H9 (cell line): Measurements from ENCODE around the gene ANKS1B. TPM values are rescaled to one million over a fixed set of nuclear protein-coding genes. Genes with fewer than 3 reads are reported as not detected.

ENCODE experiments used
- DNase-seq: peaks from one replicate; pipeline ENCODE4 v3.0.0-alpha.2; 2017
- H2AFZ ChIP-seq: one replicate; pipeline ENCODE4 v1.6.1; 2013; ENCODE audit warnings: mild to moderate bottlenecking, low read length, control low read depth, moderate library complexity
- H2AK5ac ChIP-seq: 2 replicates; pipeline ENCODE4 v1.6.1; 2013; ENCODE audit warnings: low read length, control low read depth, mixed read lengths; ENCODE audit not compliant: insufficient read length
- H2BK120ac ChIP-seq: one replicate; pipeline ENCODE4 v1.6.1; 2013; ENCODE audit warnings: low read depth, mild to moderate bottlenecking, low read length, control low read depth, inconsistent platforms; ENCODE audit not compliant: poor library complexity, severe bottlenecking
- H2BK12ac ChIP-seq: 2 replicates; pipeline ENCODE4 v1.6.1; 2013; ENCODE audit warnings: low read length, control low read depth, mixed read lengths, low read depth; ENCODE audit not compliant: insufficient read length
- H2BK15ac ChIP-seq: 2 replicates; pipeline ENCODE4 v1.6.1; 2013; ENCODE audit warnings: low read depth, low read length, control low read depth
- H2BK20ac ChIP-seq: one replicate; pipeline ENCODE4 v1.6.1; 2013; ENCODE audit warnings: low read depth, mild to moderate bottlenecking, low read length, control low read depth, inconsistent platforms; ENCODE audit not compliant: poor library complexity, severe bottlenecking
- H2BK5ac ChIP-seq: 2 replicates; pipeline ENCODE4 v1.6.1; 2013; ENCODE audit warnings: low read length, control low read depth, mixed read lengths; ENCODE audit not compliant: insufficient read length
- H3K14ac ChIP-seq: 2 replicates; pipeline ENCODE4 v1.6.1; 2013; ENCODE audit warnings: low read length, control low read depth; ENCODE audit not compliant: insufficient read depth
- H3K18ac ChIP-seq: 2 replicates; pipeline ENCODE4 v1.6.1; 2013; ENCODE audit warnings: low read depth, mild to moderate bottlenecking, mixed read lengths, low read length, control low read depth; ENCODE audit not compliant: insufficient read length
- H3K23ac ChIP-seq: 2 replicates; pipeline ENCODE4 v1.6.1; 2013; ENCODE audit warnings: low read length, control low read depth, mixed read lengths, low read depth; ENCODE audit not compliant: insufficient read length
- H3K23me2 ChIP-seq: 2 replicates; pipeline ENCODE4 v1.6.1; 2013; ENCODE audit warnings: low read depth, mild to moderate bottlenecking, mixed read lengths, low read length, control low read depth; ENCODE audit not compliant: insufficient read length, poor library complexity, severe bottlenecking
- H3K27ac ChIP-seq: 2 replicates; pipeline ENCODE4 v1.5.1; 2013; ENCODE audit warnings: low read length, control low read depth, mixed read lengths, low read depth; ENCODE audit not compliant: insufficient read length
- H3K27me3 ChIP-seq: 2 replicates; pipeline ENCODE4 v1.6.1; 2013; ENCODE audit warnings: low read length, control low read depth, inconsistent platforms; ENCODE audit not compliant: insufficient read depth
- H3K4ac ChIP-seq: 2 replicates; pipeline ENCODE4 v1.6.1; 2013; ENCODE audit warnings: low read depth, mild to moderate bottlenecking, control low read depth, inconsistent platforms, low read length, moderate library complexity
- H3K4me1 ChIP-seq: 2 replicates; pipeline ENCODE4 v1.6.1; 2013; ENCODE audit warnings: low read length, control low read depth, inconsistent platforms; ENCODE audit not compliant: insufficient read depth
- H3K4me2 ChIP-seq: 2 replicates; pipeline ENCODE4 v1.6.1; 2013; ENCODE audit warnings: low read length, control low read depth, mixed read lengths; ENCODE audit not compliant: insufficient read length, insufficient read depth
- H3K56ac ChIP-seq: 2 replicates; pipeline ENCODE4 v1.6.1; 2013; ENCODE audit warnings: low read depth, mild to moderate bottlenecking, mixed read lengths, low read length, control low read depth; ENCODE audit not compliant: insufficient read length
- H3K79me1 ChIP-seq: 2 replicates; pipeline ENCODE4 v1.6.1; 2013; ENCODE audit warnings: low read depth, mild to moderate bottlenecking, moderate library complexity, low read length, control low read depth, inconsistent platforms; ENCODE audit not compliant: insufficient read depth, poor library complexity, severe bottlenecking
- H3K79me2 ChIP-seq: 2 replicates; pipeline ENCODE4 v1.6.1; 2013; ENCODE audit warnings: low read length, control low read depth, inconsistent platforms; ENCODE audit not compliant: insufficient read depth
- H3K9ac ChIP-seq: 2 replicates; pipeline ENCODE4 v1.6.1; 2013; ENCODE audit warnings: low read length, control low read depth, mixed read lengths; ENCODE audit not compliant: insufficient read length; ENCODE audit errors: extremely low read depth
- H3K9me3 ChIP-seq: one replicate; pipeline ENCODE4 v1.6.1; 2013; ENCODE audit warnings: low read depth, low read length, inconsistent platforms; ENCODE audit not compliant: control insufficient read depth
- H3T11ph ChIP-seq: one replicate; pipeline ENCODE4 v1.6.1; 2013; ENCODE audit warnings: mild to moderate bottlenecking, low read length, control low read depth, inconsistent platforms
- H4K20me1 ChIP-seq: one replicate; pipeline ENCODE4 v1.6.1; 2013; ENCODE audit not compliant: control insufficient read depth, insufficient read length, insufficient read depth
- H4K5ac ChIP-seq: 2 replicates; pipeline ENCODE4 v1.6.1; 2013; ENCODE audit warnings: low read depth, mild to moderate bottlenecking, mixed read lengths, low read length, control low read depth; ENCODE audit not compliant: insufficient read length
- H4K8ac ChIP-seq: replicated peaks from 2 replicates; pipeline ENCODE4 v1.6.1; 2013; ENCODE audit warnings: low read length, control low read depth, mixed read lengths, low read depth; ENCODE audit not compliant: insufficient read length
- H4K91ac ChIP-seq: 2 replicates; pipeline ENCODE4 v1.6.1; 2013; ENCODE audit warnings: low read depth, mild to moderate bottlenecking, moderate library complexity, mixed read lengths, low read length, control low read depth; ENCODE audit not compliant: insufficient read length
- H3K27ac Mint-ChIP-seq, 3 experiments: 2 replicates in 2 of 3; 3 replicates in 1 of 3; pipeline ENCODE4 v1.8.0; 2020 to 2021; ENCODE audit warnings: mixed read lengths in 3 of 3, mild to moderate bottlenecking in 1 of 3, moderate library complexity in 1 of 3
- H3K27me3 Mint-ChIP-seq: 2 replicates; pipeline ENCODE4 v1.8.0; 2021; ENCODE audit warnings: low read depth, mild to moderate bottlenecking, moderate library complexity, mixed read lengths
- H3K36me3 Mint-ChIP-seq, 3 experiments: 2 replicates in 2 of 3; 3 replicates in 1 of 3; pipeline ENCODE4 v1.8.0; 2020 to 2021; ENCODE audit warnings: low read depth in 3 of 3, mixed read lengths in 3 of 3; ENCODE audit not compliant: insufficient read depth in 1 of 3
- H3K4me1 Mint-ChIP-seq, 2 experiments: 2 replicates each; pipeline ENCODE4 v1.8.0; 2020; ENCODE audit warnings: mixed read lengths in 2 of 2
- H3K4me3 Mint-ChIP-seq, 2 experiments: 2 replicates in 1 of 2; 3 replicates in 1 of 2; pipeline ENCODE4 v1.8.0; 2020 to 2021; ENCODE audit warnings: mild to moderate bottlenecking in 2 of 2, mixed read lengths in 2 of 2, moderate library complexity in 1 of 2
- H3K9me3 Mint-ChIP-seq, 2 experiments: 2 replicates in 1 of 2; 3 replicates in 1 of 2; pipeline ENCODE4 v1.8.0; 2020; ENCODE audit warnings: mild to moderate bottlenecking in 2 of 2, mixed read lengths in 2 of 2, moderate library complexity in 1 of 2
- WGBS: extraction: QIAGEN DNeasy Blood & Tissue Kit; methylation state at CpG from one replicate; pipeline ENCODE4 v1.1.7; 2013; ENCODE audit warnings: missing lambda C conversion rate, low lambda C conversion rate, mixed read lengths; ENCODE audit not compliant: insufficient read length; ENCODE audit errors: extremely low coverage; 5-methylcytosine and 5-hydroxymethylcytosine counted together
- total RNA-seq: library from RNA; stranded (reverse); gene quantifications from 2 replicates; pipeline ENCODE4 v1.2.1, GENCODE V29; 2021
- TF ChIP-seq, protein P1 (sequence below): fragments of 200-600 bp; sonication (generic); conservative IDR thresholded peaks from 3 replicates; pipeline ENCODE4 v1.8.0; 2021; ENCODE audit warnings: antibody characterized with exemption, mild to moderate bottlenecking

The ANKS1B gene
- total RNA-seq, 1 experiment from 2014 or later: 4.1 TPM

DNA sequence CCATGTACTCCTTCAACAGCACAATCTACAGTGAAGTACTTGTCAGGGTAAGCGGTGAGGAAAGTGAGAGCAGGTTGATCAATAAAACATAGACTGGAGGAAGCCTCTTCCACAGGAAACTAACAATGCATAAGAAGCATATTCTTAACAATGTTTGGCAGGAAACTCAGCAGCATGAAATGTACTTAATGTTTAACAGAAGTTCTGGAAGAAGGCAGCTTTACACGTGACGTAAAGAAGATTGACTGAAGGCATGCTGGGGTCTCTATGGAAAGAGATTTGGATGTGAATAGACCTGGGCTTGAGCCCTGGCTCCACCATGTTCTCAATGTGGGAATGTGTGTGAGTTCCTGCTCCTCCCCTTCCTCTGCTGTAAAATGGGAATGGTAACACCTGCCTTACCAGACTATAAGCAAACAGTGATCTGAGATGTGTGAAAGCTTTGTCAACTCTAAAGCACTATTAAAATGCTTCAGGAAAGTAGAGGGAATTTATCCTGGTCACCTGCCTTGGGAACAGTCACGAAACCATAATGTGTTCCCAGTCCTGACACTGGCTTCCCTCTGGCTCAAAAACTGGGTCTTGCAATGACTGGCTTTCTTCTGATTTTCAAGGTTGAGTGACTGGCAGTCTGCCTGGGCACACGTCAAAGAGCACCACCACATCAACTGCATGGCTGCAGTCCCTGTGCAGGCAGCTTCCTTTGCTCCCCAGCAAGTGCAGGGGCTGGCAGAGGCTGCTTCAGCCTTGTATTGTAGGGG lies 955.0 kb downstream of the ANKS1B start:
- peaks cover 27 to 33% of the 10 kb centered on the region in 2 experiments for H3K4me1 Mint-ChIP-seq

More for the DNA sequence above, 955.0 kb downstream of the ANKS1B start:
- Mint-ChIP-seq H3K36me3 (peaks cover 0 to 19% (median 14%) of the 10 kb centered on the region in 3 experiments; a peak in 5 of 7 replicates), H3K27ac (no peak overlapping the region), H3K9me3 (peaks cover 4 to 24% of the 10 kb centered on the region in 2 experiments; a peak in 4 of 5 replicates), H3K27me3 (peaks cover 8% of the 10 kb centered on the region; the same call in 1 of the 2 replicates), H3K4me3 (no peak overlapping the region)
- no peak overlapping the region for H4K91ac ChIP-seq
- H4K5ac ChIP-seq: no peak overlapping the region
- H3T11ph ChIP-seq: no peak overlapping the region
- H2BK120ac ChIP-seq: no peak overlapping the region
- no peak overlapping the region for H3K9ac ChIP-seq
- no peak overlapping the region for H2AK5ac ChIP-seq
- H3K18ac ChIP-seq: no peak overlapping the region
- no peak for DNase-seq
- H3K14ac ChIP-seq: no peak overlapping the region; the same call in 1 of the 2 replicates
- H3K27ac ChIP-seq: no peak overlapping the region
- no peak overlapping the region for H3K4ac ChIP-seq
- no peaks in the 10 kb centered on the region for H4K20me1 ChIP-seq
- no peak overlapping the region for H2BK15ac ChIP-seq
- no peaks in the 10 kb centered on the region for H3K9me3 ChIP-seq
- TF ChIP-seq, protein P1, sequence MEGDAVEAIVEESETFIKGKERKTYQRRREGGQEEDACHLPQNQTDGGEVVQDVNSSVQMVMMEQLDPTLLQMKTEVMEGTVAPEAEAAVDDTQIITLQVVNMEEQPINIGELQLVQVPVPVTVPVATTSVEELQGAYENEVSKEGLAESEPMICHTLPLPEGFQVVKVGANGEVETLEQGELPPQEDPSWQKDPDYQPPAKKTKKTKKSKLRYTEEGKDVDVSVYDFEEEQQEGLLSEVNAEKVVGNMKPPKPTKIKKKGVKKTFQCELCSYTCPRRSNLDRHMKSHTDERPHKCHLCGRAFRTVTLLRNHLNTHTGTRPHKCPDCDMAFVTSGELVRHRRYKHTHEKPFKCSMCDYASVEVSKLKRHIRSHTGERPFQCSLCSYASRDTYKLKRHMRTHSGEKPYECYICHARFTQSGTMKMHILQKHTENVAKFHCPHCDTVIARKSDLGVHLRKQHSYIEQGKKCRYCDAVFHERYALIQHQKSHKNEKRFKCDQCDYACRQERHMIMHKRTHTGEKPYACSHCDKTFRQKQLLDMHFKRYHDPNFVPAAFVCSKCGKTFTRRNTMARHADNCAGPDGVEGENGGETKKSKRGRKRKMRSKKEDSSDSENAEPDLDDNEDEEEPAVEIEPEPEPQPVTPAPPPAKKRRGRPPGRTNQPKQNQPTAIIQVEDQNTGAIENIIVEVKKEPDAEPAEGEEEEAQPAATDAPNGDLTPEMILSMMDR: no peak
- H3K79me1 ChIP-seq: no peaks in the 10 kb centered on the region
- no peak overlapping the region for H2BK20ac ChIP-seq
- H2BK12ac ChIP-seq: no peak overlapping the region
- H3K4me1 ChIP-seq: no peaks in the 10 kb centered on the region
- no peak overlapping the region for H2BK5ac ChIP-seq
- no peak overlapping the region for H3K56ac ChIP-seq
- H3K27me3 ChIP-seq: no peaks in the 10 kb centered on the region
- H3K23me2 ChIP-seq: no peaks in the 10 kb centered on the region
- H4K8ac ChIP-seq: no peak overlapping the region
- no peak overlapping the region for H3K4me2 ChIP-seq
- H3K23ac ChIP-seq: no peak overlapping the region
- H2AFZ ChIP-seq: no peak overlapping the region
- H3K79me2 ChIP-seq: no peaks in the 10 kb centered on the region
- no CpG with 5 or more reads among the region's 5 CpGs for WGBS
